Uterus (tissue), 2 donors: Measurements from ENCODE around the gene TBC1D5.

Source experiments
- CTCF ChIP-seq, 4 experiments: fragments of 200-600 bp in 2 of 4; fragments of 450-650 bp in 2 of 4; sonication (generic) in 2 of 4; IDR thresholded peaks; one replicate each; pipeline ENCODE4 v1.5.1; 2016 to 2019; ENCODE audit warnings: antibody characterized with exemption in 4 of 4, mild to moderate bottlenecking in 2 of 4, moderate library complexity in 1 of 4
- POLR2A ChIP-seq, 2 donors: fragments of 450-650 bp; IDR thresholded peaks; one replicate each; pipeline ENCODE4 v1.6.1; 2016; ENCODE audit warnings: antibody characterized with exemption in 2 of 2, mild to moderate bottlenecking in 1 of 2, moderate library complexity in 1 of 2

- TF ChIP-seq CTCF (IDR thresholded peaks at IDR 0.05) = no peak
- TF ChIP-seq POLR2A (IDR thresholded peaks at IDR 0.05) = no peak
Measured at GRCh38 chr3:17553080-17553479, 189.4 kb downstream of the TBC1D5 start.
